Measurements from ENCODE around the gene HGF. TPM values are rescaled to one million over a fixed set of nuclear protein-coding genes. Genes with fewer than 3 reads are reported as not detected.

The HGF gene
- total and polyA plus RNA-seq, 2 of the 8 experiments (the other 6 are each of a cell fraction or from before 2014, with no cell fraction given) = 0.05 to 0.60 TPM

DNA sequence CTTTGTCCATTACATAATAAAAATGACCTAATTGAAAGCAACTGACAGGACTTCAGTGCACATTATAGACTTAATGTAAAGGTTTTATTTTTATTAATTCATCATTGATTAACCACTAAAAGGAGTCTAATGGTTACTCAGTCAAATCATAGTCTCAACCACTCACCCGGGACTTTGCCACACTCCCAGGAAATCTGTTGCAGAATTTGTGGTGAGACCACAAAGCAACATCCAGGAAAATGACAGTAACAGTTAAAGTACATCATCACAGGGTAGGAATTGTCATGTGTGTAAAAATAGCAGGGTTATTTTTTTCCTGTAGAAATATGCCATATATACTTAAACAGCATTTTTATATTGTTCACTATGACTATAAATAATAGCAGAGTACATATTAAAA, 6.3 kb upstream of the HGF start (continued):
- TF ChIP-seq, protein P1, sequence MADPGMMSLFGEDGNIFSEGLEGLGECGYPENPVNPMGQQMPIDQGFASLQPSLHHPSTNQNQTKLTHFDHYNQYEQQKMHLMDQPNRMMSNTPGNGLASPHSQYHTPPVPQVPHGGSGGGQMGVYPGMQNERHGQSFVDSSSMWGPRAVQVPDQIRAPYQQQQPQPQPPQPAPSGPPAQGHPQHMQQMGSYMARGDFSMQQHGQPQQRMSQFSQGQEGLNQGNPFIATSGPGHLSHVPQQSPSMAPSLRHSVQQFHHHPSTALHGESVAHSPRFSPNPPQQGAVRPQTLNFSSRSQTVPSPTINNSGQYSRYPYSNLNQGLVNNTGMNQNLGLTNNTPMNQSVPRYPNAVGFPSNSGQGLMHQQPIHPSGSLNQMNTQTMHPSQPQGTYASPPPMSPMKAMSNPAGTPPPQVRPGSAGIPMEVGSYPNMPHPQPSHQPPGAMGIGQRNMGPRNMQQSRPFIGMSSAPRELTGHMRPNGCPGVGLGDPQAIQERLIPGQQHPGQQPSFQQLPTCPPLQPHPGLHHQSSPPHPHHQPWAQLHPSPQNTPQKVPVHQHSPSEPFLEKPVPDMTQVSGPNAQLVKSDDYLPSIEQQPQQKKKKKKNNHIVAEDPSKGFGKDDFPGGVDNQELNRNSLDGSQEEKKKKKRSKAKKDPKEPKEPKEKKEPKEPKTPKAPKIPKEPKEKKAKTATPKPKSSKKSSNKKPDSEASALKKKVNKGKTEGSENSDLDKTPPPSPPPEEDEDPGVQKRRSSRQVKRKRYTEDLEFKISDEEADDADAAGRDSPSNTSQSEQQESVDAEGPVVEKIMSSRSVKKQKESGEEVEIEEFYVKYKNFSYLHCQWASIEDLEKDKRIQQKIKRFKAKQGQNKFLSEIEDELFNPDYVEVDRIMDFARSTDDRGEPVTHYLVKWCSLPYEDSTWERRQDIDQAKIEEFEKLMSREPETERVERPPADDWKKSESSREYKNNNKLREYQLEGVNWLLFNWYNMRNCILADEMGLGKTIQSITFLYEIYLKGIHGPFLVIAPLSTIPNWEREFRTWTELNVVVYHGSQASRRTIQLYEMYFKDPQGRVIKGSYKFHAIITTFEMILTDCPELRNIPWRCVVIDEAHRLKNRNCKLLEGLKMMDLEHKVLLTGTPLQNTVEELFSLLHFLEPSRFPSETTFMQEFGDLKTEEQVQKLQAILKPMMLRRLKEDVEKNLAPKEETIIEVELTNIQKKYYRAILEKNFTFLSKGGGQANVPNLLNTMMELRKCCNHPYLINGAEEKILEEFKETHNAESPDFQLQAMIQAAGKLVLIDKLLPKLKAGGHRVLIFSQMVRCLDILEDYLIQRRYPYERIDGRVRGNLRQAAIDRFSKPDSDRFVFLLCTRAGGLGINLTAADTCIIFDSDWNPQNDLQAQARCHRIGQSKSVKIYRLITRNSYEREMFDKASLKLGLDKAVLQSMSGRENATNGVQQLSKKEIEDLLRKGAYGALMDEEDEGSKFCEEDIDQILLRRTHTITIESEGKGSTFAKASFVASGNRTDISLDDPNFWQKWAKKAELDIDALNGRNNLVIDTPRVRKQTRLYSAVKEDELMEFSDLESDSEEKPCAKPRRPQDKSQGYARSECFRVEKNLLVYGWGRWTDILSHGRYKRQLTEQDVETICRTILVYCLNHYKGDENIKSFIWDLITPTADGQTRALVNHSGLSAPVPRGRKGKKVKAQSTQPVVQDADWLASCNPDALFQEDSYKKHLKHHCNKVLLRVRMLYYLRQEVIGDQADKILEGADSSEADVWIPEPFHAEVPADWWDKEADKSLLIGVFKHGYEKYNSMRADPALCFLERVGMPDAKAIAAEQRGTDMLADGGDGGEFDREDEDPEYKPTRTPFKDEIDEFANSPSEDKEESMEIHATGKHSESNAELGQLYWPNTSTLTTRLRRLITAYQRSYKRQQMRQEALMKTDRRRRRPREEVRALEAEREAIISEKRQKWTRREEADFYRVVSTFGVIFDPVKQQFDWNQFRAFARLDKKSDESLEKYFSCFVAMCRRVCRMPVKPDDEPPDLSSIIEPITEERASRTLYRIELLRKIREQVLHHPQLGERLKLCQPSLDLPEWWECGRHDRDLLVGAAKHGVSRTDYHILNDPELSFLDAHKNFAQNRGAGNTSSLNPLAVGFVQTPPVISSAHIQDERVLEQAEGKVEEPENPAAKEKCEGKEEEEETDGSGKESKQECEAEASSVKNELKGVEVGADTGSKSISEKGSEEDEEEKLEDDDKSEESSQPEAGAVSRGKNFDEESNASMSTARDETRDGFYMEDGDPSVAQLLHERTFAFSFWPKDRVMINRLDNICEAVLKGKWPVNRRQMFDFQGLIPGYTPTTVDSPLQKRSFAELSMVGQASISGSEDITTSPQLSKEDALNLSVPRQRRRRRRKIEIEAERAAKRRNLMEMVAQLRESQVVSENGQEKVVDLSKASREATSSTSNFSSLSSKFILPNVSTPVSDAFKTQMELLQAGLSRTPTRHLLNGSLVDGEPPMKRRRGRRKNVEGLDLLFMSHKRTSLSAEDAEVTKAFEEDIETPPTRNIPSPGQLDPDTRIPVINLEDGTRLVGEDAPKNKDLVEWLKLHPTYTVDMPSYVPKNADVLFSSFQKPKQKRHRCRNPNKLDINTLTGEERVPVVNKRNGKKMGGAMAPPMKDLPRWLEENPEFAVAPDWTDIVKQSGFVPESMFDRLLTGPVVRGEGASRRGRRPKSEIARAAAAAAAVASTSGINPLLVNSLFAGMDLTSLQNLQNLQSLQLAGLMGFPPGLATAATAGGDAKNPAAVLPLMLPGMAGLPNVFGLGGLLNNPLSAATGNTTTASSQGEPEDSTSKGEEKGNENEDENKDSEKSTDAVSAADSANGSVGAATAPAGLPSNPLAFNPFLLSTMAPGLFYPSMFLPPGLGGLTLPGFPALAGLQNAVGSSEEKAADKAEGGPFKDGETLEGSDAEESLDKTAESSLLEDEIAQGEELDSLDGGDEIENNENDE (IDR thresholded peaks at IDR 0.05; ENCODE audit: insufficient replicate concordance, low read length) = no peak
- TF ChIP-seq RBBP5 (IDR thresholded peaks at IDR 0.05; ENCODE audit: borderline replicate concordance, low read depth, low read length) (no peak), SIN3A (conservative IDR thresholded peaks at IDR 0.05 in 1 of 2, IDR thresholded peaks at IDR 0.05 in 1 of 2; ENCODE audit: low read depth in 1 of 2, low read length in 2 of 2) (no peak), POLR2A (IDR thresholded peaks at IDR 0.05; ENCODE audit: control extremely low read depth in 1 of 2, low read depth in 2 of 2, low read length in 2 of 2) (no peak), RNF2 (IDR thresholded peaks at IDR 0.05; ENCODE audit: borderline replicate concordance, low read depth, low read length, missing control alignments, poor library complexity, severe bottlenecking) (no peak), NRF1 (IDR thresholded peaks at IDR 0.05; ENCODE audit: low read depth, low read length) (no peak), KDM5A (IDR thresholded peaks at IDR 0.05; ENCODE audit: low read length) (no peak), EGR1 (IDR thresholded peaks at IDR 0.05; ENCODE audit: borderline replicate concordance, low read depth, low read length) (no peak), RXRA (IDR thresholded peaks at IDR 0.05; ENCODE audit: insufficient read depth, low read depth, low read length) (no peak)
- TF ChIP-seq, protein P2, sequence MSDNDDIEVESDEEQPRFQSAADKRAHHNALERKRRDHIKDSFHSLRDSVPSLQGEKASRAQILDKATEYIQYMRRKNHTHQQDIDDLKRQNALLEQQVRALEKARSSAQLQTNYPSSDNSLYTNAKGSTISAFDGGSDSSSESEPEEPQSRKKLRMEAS (IDR thresholded peaks at IDR 0.05) = no peak
